SU-DHL-6 (cell line): ENCODE measurements around the gene MINDY3.

ENCODE experiments used
- CTCF ChIP-seq: fragments of 200-600 bp; sonication (generic); IDR thresholded peaks from one replicate; pipeline ENCODE4 v1.5.1; 2017; ENCODE audit warnings: antibody characterized with exemption, mild to moderate bottlenecking, low read length, moderate library complexity; ENCODE audit not compliant: insufficient read depth, poor library complexity, severe bottlenecking
- EZH2phosphoT487 ChIP-seq: fragments of 200-600 bp; sonication (generic), shearing (Covaris generic); conservative IDR thresholded peaks from 2 replicates; pipeline ENCODE4 v1.6.1; 2018; ENCODE audit warnings: mild to moderate bottlenecking, antibody characterized with exemption, low read length, moderate library complexity, mixed read lengths

- no peak for TF ChIP-seq CTCF
- no peak for TF ChIP-seq EZH2phosphoT487
Measured at GRCh38 chr10:15763006-15763405, 97.3 kb downstream of the MINDY3 start.
